Astrocyte of the spinal cord (primary cell): ENCODE measurements around the gene ARHGAP15.

Source experiments
- DNase-seq: peaks from one replicate; pipeline ENCODE4 v3.0.0; 2011; ENCODE audit warnings: low read depth, low spot score
- H3K4me3 ChIP-seq: 2 replicates; pipeline ENCODE4 v1.5.1; 2011; ENCODE audit warnings: low read depth, mild to moderate bottlenecking, low read length, moderate library complexity
- CTCF ChIP-seq: IDR thresholded peaks from 2 replicates; pipeline ENCODE4 v1.5.1; 2012; ENCODE audit warnings: low read depth, mild to moderate bottlenecking, low read length, inconsistent platforms
- in situ Hi-C: cut with HindIII; loops from 2 replicates; pipeline ENCODE4 v1.10.0; 2017; ENCODE audit warnings: low sequenced_read_pairs

ARHGAP15 gene

GRCh38 chr2:143378996-143379395 lies 249.8 kb downstream of the ARHGAP15 start:
- DNase-seq: no peak
- in situ Hi-C loops: no loop called here
- TF ChIP-seq CTCF: no peak
- no peak overlapping the region for H3K4me3 ChIP-seq

GRCh38 chr2:143379955-143380354 lies 250.7 kb downstream of the ARHGAP15 start:
- no peak for DNase-seq
- no peak for TF ChIP-seq CTCF
- in situ Hi-C loops: no loop called here
- no peak overlapping the region for H3K4me3 ChIP-seq

- H3K4me3 ChIP-seq: no peak overlapping the region
- DNase-seq: no peak
- no peak for TF ChIP-seq CTCF
- in situ Hi-C loops: no loop called here
Measured at GRCh38 chr2:143382573-143382972, 253.4 kb downstream of the ARHGAP15 start.

- no peak for TF ChIP-seq CTCF
- in situ Hi-C loops: no loop called here
- no peak for DNase-seq
- no peak overlapping the region for H3K4me3 ChIP-seq
Measured at GRCh38 chr2:143383016-143383415, 253.8 kb downstream of the ARHGAP15 start.

- TF ChIP-seq CTCF: no peak
- no peak for DNase-seq
- in situ Hi-C loops: no loop called here
- no peak overlapping the region for H3K4me3 ChIP-seq
Measured at GRCh38 chr2:143384111-143384510, 254.9 kb downstream of the ARHGAP15 start.

- DNase-seq: no peak
- TF ChIP-seq CTCF: no peak
- in situ Hi-C loops: no loop called here
- H3K4me3 ChIP-seq: no peak overlapping the region
Measured at GRCh38 chr2:143390171-143390570, 261.0 kb downstream of the ARHGAP15 start.

GRCh38 chr2:143392358-143392757 lies 263.1 kb downstream of the ARHGAP15 start:
- H3K4me3 ChIP-seq: no peak overlapping the region
- TF ChIP-seq CTCF: no peak
- no peak for DNase-seq
- in situ Hi-C loops: no loop called here
